K562 (cell line): ENCODE data around the gene TBX10. TPM values are rescaled to one million over a fixed set of nuclear protein-coding genes. Genes with fewer than 3 reads are reported as not detected.
A peak's percentile ranks its signal among the peaks of the same experiment; 100 is the strongest.
"Not testable (repeated sequence)": the region's sequence is repeated elsewhere in the genome, so short reads cannot be mapped to it uniquely, and the experiment has no call there.

Experiments
- ATAC-seq: fragments of 200-7000 bp; cut with Tn5 transposase; 3 replicates; pipeline ENCODE4 v1.9.1; 2020; ENCODE audit warnings: moderate library complexity
- BruUV-seq: library from RNA; stranded (reverse); fragments of 400-500 nt; replicated peaks from 2 replicates; lab custom pipeline; 2021; lab: Mats Ljungman, UMichigan
- CTCF ChIA-PET: fragments of 300-600 bp; formaldehyde crosslinking; extraction: SDS; loops from one replicate; lab custom pipeline; 2021; ENCODE audit warnings: low intra/inter-chr PET ratio; lab: Yijun Ruan, JAX
- POLR2A ChIA-PET: fragments of 300-600, 350-650 bp; sonication (Branson Sonifier 250); formaldehyde crosslinking; extraction: SDS; loops from one replicate; lab custom pipeline; 2021; ENCODE audit warnings: antibody characterized with exemption, inconsistent platforms; lab: Yijun Ruan, JAX
- DNase-seq, 4 experiments: peaks; one replicate each; pipeline versions ENCODE4 v3.0.0 to v3.0.0-alpha.2; 2011 to 2018; ENCODE audit warnings: low spot score in 3 of 4, mixed read lengths in 3 of 4; ENCODE audit errors: extremely low read depth in 1 of 4
- FAIRE-seq: peaks from 2 replicates; lab custom pipeline; 2011; peaks lifted over from hg19 to GRCh38; lab: Jason Lieb, UNC
- H2AFZ ChIP-seq: 2 replicates; pipeline ENCODE4 v1.6.0; 2011; ENCODE audit warnings: low read depth, low read length, control low read depth, inconsistent platforms
- H3K27ac ChIP-seq: fragments of 200-600 bp; 3 replicates; pipeline ENCODE4 v1.8.0; 2011; ENCODE audit warnings: low read depth, mild to moderate bottlenecking, control low read depth, inconsistent platforms, low read length, moderate library complexity, mixed read lengths; ENCODE audit errors: extremely low read depth
- H3K27me3 ChIP-seq, 2 experiments: fragments of 300-600 bp in 1 of 2; 2 replicates in 1 of 2; 3 replicates in 1 of 2; pipeline versions ENCODE4 v1.6.0 to v1.8.0; 2011; ENCODE audit warnings: inconsistent platforms in 2 of 2, low read length in 2 of 2, mild to moderate bottlenecking in 1 of 2, mixed read lengths in 1 of 2, moderate library complexity in 1 of 2; ENCODE audit not compliant: control insufficient read depth in 2 of 2, insufficient read depth in 2 of 2
- H3K36me3 ChIP-seq: fragments of 300-600 bp; 3 replicates; pipeline ENCODE4 v1.8.0; 2011; ENCODE audit warnings: mild to moderate bottlenecking, low read length, inconsistent platforms; ENCODE audit not compliant: control insufficient read depth, insufficient read depth
- H3K4me1 ChIP-seq, 2 experiments: fragments of 200-600 bp in 1 of 2; replicated peaks in 1 of 2; 2 replicates in 1 of 2; 3 replicates in 1 of 2; pipeline versions ENCODE4 v1.5.1 to v1.8.0; 2011; ENCODE audit warnings: inconsistent platforms in 2 of 2, low read length in 2 of 2, mild to moderate bottlenecking in 1 of 2, mixed read lengths in 1 of 2, moderate library complexity in 1 of 2; ENCODE audit not compliant: control insufficient read depth in 2 of 2, insufficient read depth in 2 of 2
- H3K4me2 ChIP-seq: 2 replicates; pipeline ENCODE4 v1.6.1; 2011; ENCODE audit warnings: low read length, control low read depth, inconsistent platforms, mixed read lengths; ENCODE audit not compliant: insufficient read depth
- H3K4me3 ChIP-seq: fragments of 200-600 bp; sonication (generic), shearing (Covaris generic); 2 replicates; pipeline ENCODE4 v1.5.1; 2016; ENCODE audit warnings: control low read depth, inconsistent platforms
- H3K79me2 ChIP-seq: fragments of 200-600 bp; 3 replicates; pipeline ENCODE4 v1.8.0; 2011; ENCODE audit warnings: low read length, inconsistent platforms; ENCODE audit not compliant: control insufficient read depth, insufficient read depth
- H3K9ac ChIP-seq, 2 experiments: 2 replicates each; pipeline versions ENCODE4 v1.6.0 to v1.6.1; 2011; ENCODE audit warnings: low read depth in 2 of 2, low read length in 2 of 2, control low read depth in 1 of 2, inconsistent platforms in 1 of 2, mild to moderate bottlenecking in 1 of 2, mixed read lengths in 1 of 2; ENCODE audit not compliant: insufficient read depth in 1 of 2
- H3K9me1 ChIP-seq: one replicate; pipeline ENCODE4 v1.6.0; 2011; ENCODE audit warnings: inconsistent platforms, mild to moderate bottlenecking, low read length, moderate library complexity; ENCODE audit not compliant: control insufficient read depth, insufficient read depth
- H3K9me3 ChIP-seq: replicated peaks from 2 replicates; pipeline ENCODE4 v1.5.1; 2011; ENCODE audit warnings: low read depth, low read length, inconsistent platforms; ENCODE audit not compliant: control insufficient read depth, insufficient read depth
- H4K20me1 ChIP-seq: replicated peaks from 2 replicates; pipeline ENCODE4 v1.6.1; 2011; ENCODE audit warnings: low read length, inconsistent platforms, mixed read lengths; ENCODE audit not compliant: control insufficient read depth, insufficient read depth
- HINFP ChIP-seq: fragments of 450-650 bp; conservative IDR thresholded peaks from 2 replicates; pipeline ENCODE4 v1.6.1; 2016; ENCODE audit warnings: missing genetic modification characterization, low read depth, mild to moderate bottlenecking, control low read depth, missing compliant biosample characterization
- HSF4 ChIP-seq: fragments of 250-450 bp; sonication (Bioruptor Pico); IDR thresholded peaks from 2 replicates; pipeline ENCODE4 v2.1.2; 2022; ENCODE audit warnings: mild to moderate bottlenecking, moderate library complexity, borderline replicate concordance
- KLF6 ChIP-seq: fragments of 250-450 bp; sonication (Bioruptor Pico); IDR thresholded peaks from 2 replicates; pipeline ENCODE4 v1.4.0; 2020; ENCODE audit warnings: mild to moderate bottlenecking, moderate library complexity, borderline replicate concordance
- MECOM ChIP-seq: fragments of 250-450 bp; sonication (Bioruptor Pico); IDR thresholded peaks from 2 replicates; pipeline ENCODE4 v1.8.0; 2022; ENCODE audit warnings: inconsistent platforms
- MEF2D ChIP-seq: conservative IDR thresholded peaks from 2 replicates; pipeline ENCODE4 v1.6.1; 2016; ENCODE audit warnings: low read depth, missing genetic modification characterization, missing compliant biosample characterization
- NR4A1 ChIP-seq, 2 experiments: fragments of 250-450 bp in 1 of 2; fragments of 450-650 bp in 1 of 2; sonication (Bioruptor Pico) in 1 of 2; IDR thresholded peaks; 2 replicates each; pipeline versions ENCODE4 v1.4.0 to v1.6.1; 2016 to 2020; ENCODE audit warnings: mild to moderate bottlenecking in 2 of 2, missing compliant biosample characterization in 1 of 2, missing genetic modification characterization in 1 of 2, moderate library complexity in 1 of 2
- PTRF ChIP-seq: fragments of 450-650 bp; IDR thresholded peaks from 2 replicates; pipeline ENCODE4 v1.6.1; 2016; ENCODE audit warnings: mild to moderate bottlenecking, missing genetic modification characterization, missing compliant biosample characterization
- PYGO2 ChIP-seq: fragments of 450-650 bp; IDR thresholded peaks from 2 replicates; pipeline ENCODE4 v1.6.1; 2016; ENCODE audit warnings: mild to moderate bottlenecking, missing genetic modification characterization, moderate library complexity, missing compliant biosample characterization
- ZNF449 ChIP-seq: fragments of 250-450 bp; sonication (Bioruptor Pico); IDR thresholded peaks from 2 replicates; pipeline ENCODE4 v1.8.0; 2022; ENCODE audit warnings: moderate library complexity, mild to moderate bottlenecking, inconsistent platforms
- ZNF592 ChIP-seq: fragments of 450-650 bp; IDR thresholded peaks from 2 replicates; pipeline ENCODE4 v1.6.1; 2017; ENCODE audit warnings: antibody characterized with exemption, mild to moderate bottlenecking
- ZNF740 ChIP-seq, 3 experiments: fragments of 200-800 bp in 1 of 3; sonication (Bioruptor generic) in 1 of 3; sonication (generic) in 1 of 3; formaldehyde crosslinking in 1 of 3; IDR thresholded peaks; 2 replicates each; pipeline versions ENCODE4 v1.6.1 to v1.8.0; 2016 to 2022; ENCODE audit warnings: mild to moderate bottlenecking in 2 of 3, missing compliant biosample characterization in 2 of 3, missing genetic modification characterization in 2 of 3, missing genetic modification reagents in 1 of 3
- WGBS: fragments of 100-300 bp; shearing (Covaris generic); methylation state at CpG from one replicate; pipeline ENCODE4 v1.1.6; 2016; ENCODE audit warnings: low coverage, mixed read lengths; ENCODE audit not compliant: insufficient coverage; ENCODE audit errors: missing lambda C conversion rate; 5-methylcytosine and 5-hydroxymethylcytosine counted together
- in situ Hi-C: fragments of 300-500 bp; cut with MboI; formaldehyde crosslinking; loops from 4 replicates; pipeline ENCODE4 v1.15.0; 2018; ENCODE audit warnings: inconsistent platforms, mixed read lengths
- intact Hi-C: fragments of 100-400 bp; cut with micrococcal nuclease; formaldehyde crosslinking; loops from 2 replicates; pipeline ENCODE4 v1.14.2; 2022
- polyA plus RNA-seq, 8 experiments: library from polyadenylated mRNA; depleted of rRNA in 4 of 8; stranded (reverse) in 5 of 8; unstranded in 3 of 8; fragments of >200 nt; fragmentation: Nextera tagmentation in 2 of 8; fragmentation: Illumina TruSeq in 1 of 8; extraction: Ambion mirVana in 2 of 8; extraction: Trizol in 1 of 8; gene quantifications; 2 replicates each; pipeline versions ENCODE4 v1.2.1 to v1.2.3, GENCODE V29; 2011 to 2014; ENCODE audit warnings: inconsistent platforms in 1 of 8, missing spikeins in 1 of 8
- total RNA-seq, 7 experiments: library from RNA; depleted of rRNA in 6 of 7; stranded (reverse); fragments of >200 nt in 6 of 7; fragmentation: Illumina TruSeq in 2 of 7; extraction: Trizol in 2 of 7; gene quantifications; 2 replicates each; pipeline versions ENCODE4 v1.2.1 to v1.2.3, GENCODE V29; 2011 to 2021; ENCODE audit warnings: low replicate concordance in 1 of 7

Gene TBX10
- total and polyA plus RNA-seq, 9 of the 15 experiments (the other 6 are each of a cell fraction or from before 2014, with no cell fraction given) = not detected

GRCh38 chr11:67604119-67604518 is 35.4 kb downstream of the TBX10 start:
- Histone ChIP-seq H3K79me2 (peaks cover 32% of the 10 kb centered on the region), H3K27ac (peak overlapping the region; percentile 45; the same call in 2 of the 3 replicates), H3K9ac (peak overlapping the region; percentile 16 to 99; a peak in 1 of 4 replicates), H3K4me1 (peaks cover 51 to 65% of the 10 kb centered on the region in 2 experiments), H3K4me2 (peak overlapping the region; percentile 96; the same call in 1 of the 2 replicates), H2AFZ (peak overlapping the region; percentile 86), H3K36me3 (peaks cover 16% of the 10 kb centered on the region)
- H3K4me3 ChIP-seq; FAIRE-seq; H4K20me1 ChIP-seq; in situ Hi-C loops; BruUV-seq; intact Hi-C loops; CTCF ChIA-PET; H3K9me1 ChIP-seq; DNase-seq; H3K9me3 ChIP-seq; ATAC-seq; H3K27me3 ChIP-seq; TF ChIP-seq NR4A1, ZNF740 (CRISPR knock-in tag; IDR thresholded peaks at IDR 0.05): not testable (repeated sequence)
- POLR2A ChIA-PET = interaction anchor here (0.8 to 2.4 kb wide), 3 partner anchors 10 to 18 kb away, joined by 3 to 12 read pairs (median 4); no protein-coding TSS in a partner anchor
- WGBS = 40% methylated on average over 2 of the region's 4 CpGs
- peak; percentile 65 for TF ChIP-seq PYGO2 (tag)
- TF ChIP-seq NR4A1 (tag; IDR thresholded peaks at IDR 0.05) = peak; percentile 91
- 0 out of 2 replicates have a peak, but pooled peaks have one; percentile 39 for TF ChIP-seq HINFP
- peak; percentile 98 for TF ChIP-seq ZNF592
- peak; percentile 76; the same call in 1 of the 2 replicates for TF ChIP-seq PTRF (tag)
- TF ChIP-seq MECOM (CRISPR knock-in tag) = peak; percentile 77; the same call in 1 of the 2 replicates
- peak; percentile 52 for TF ChIP-seq MEF2D (tag)
- TF ChIP-seq ZNF449 = peak; percentile 62; the same call in 1 of the 2 replicates
- peak in 1 of 2 experiments; percentile 79; a peak in 1 of 4 replicates for TF ChIP-seq ZNF740 (tag; IDR thresholded peaks at IDR 0.05)
- TF ChIP-seq KLF6 (CRISPR knock-in tag) = peak; percentile 80; the same call in 1 of the 2 replicates
- TF ChIP-seq HSF4 (CRISPR knock-in tag) = 0 out of 2 replicates have a peak, but pooled peaks have one; percentile 43
